K562 (cell line): ENCODE data around the gene PLEKHM3. TPM values are rescaled to one million over a fixed set of nuclear protein-coding genes. Genes with fewer than 3 reads are reported as not detected.

ENCODE experiments used
- CBX8 ChIP-seq: fragments of 200-600 bp; sonication (generic); IDR thresholded peaks from 2 replicates; pipeline ENCODE4 v1.6.1; 2012; ENCODE audit warnings: borderline replicate concordance, mixed run types, low read depth, mild to moderate bottlenecking, moderate library complexity, mixed read lengths, low read length, control low read depth, inconsistent platforms; ENCODE audit not compliant: poor library complexity, severe bottlenecking; ENCODE audit errors: extremely low read depth
- FIP1L1 ChIP-seq: fragments of 200-400 bp; formaldehyde crosslinking; IDR thresholded peaks from 2 replicates; pipeline ENCODE4 v1.6.1; 2018; ENCODE audit warnings: mild to moderate bottlenecking, low read depth, low read length; ENCODE audit not compliant: poor library complexity, severe bottlenecking
- HNRNPL ChIP-seq: fragments of 200-400 bp; formaldehyde crosslinking; IDR thresholded peaks from 2 replicates; pipeline ENCODE4 v1.6.1; 2017; ENCODE audit warnings: low read depth, mild to moderate bottlenecking, low read length
- IFI16 ChIP-seq: fragments of 250-450 bp; sonication (Bioruptor Pico); IDR thresholded peaks from 2 replicates; pipeline ENCODE4 v2.1.2; 2022; ENCODE audit warnings: mild to moderate bottlenecking, inconsistent platforms
- MCM3 ChIP-seq: fragments of 450-650 bp; IDR thresholded peaks from 2 replicates; pipeline ENCODE4 v1.6.1; 2016
- MEF2D ChIP-seq: conservative IDR thresholded peaks from 2 replicates; pipeline ENCODE4 v1.6.1; 2016; ENCODE audit warnings: low read depth, missing genetic modification characterization, missing compliant biosample characterization
- MYBL2 ChIP-seq, 2 experiments: fragments of 450-650 bp in 1 of 2; sonication (generic) in 1 of 2; formaldehyde crosslinking in 1 of 2; IDR thresholded peaks; 2 replicates each; pipeline versions ENCODE4 v1.6.1 to v1.8.1; 2017 to 2022; ENCODE audit warnings: borderline replicate concordance in 1 of 2, inconsistent platforms in 1 of 2, low read depth in 1 of 2, mild to moderate bottlenecking in 1 of 2, missing genetic modification reagents in 1 of 2, moderate library complexity in 1 of 2
- PCBP1 ChIP-seq: fragments of 200-400 bp; formaldehyde crosslinking; IDR thresholded peaks from 2 replicates; pipeline ENCODE4 v1.6.1; 2018; ENCODE audit warnings: mild to moderate bottlenecking, low read depth, low read length; ENCODE audit not compliant: poor library complexity, severe bottlenecking
- POLR2AphosphoS2 ChIP-seq: IDR thresholded peaks from 2 replicates; pipeline ENCODE4 v1.6.1; 2012; ENCODE audit warnings: low read length, improper control_type of control experiment
- RCOR1 ChIP-seq, 2 experiments: IDR thresholded peaks; 2 replicates each; pipeline ENCODE4 v1.6.1; 2012; ENCODE audit warnings: low read depth in 2 of 2, low read length in 2 of 2, borderline replicate concordance in 1 of 2, improper control_type of control experiment in 1 of 2
- SMARCB1 ChIP-seq: IDR thresholded peaks from 2 replicates; pipeline ENCODE4 v1.6.1; 2011; ENCODE audit warnings: improper control_type of control experiment, low read depth; ENCODE audit not compliant: insufficient read length
- TCF3 ChIP-seq: sonication (generic); formaldehyde crosslinking; IDR thresholded peaks from 2 replicates; pipeline ENCODE4 v1.4.0; 2020; ENCODE audit warnings: mild to moderate bottlenecking, missing genetic modification reagents
- TCF7L2 ChIP-seq: fragments of 150-350 bp; IDR thresholded peaks from 2 replicates; pipeline ENCODE4 v1.6.1; 2016; ENCODE audit warnings: low read depth, mild to moderate bottlenecking, low read length, moderate library complexity
- TEAD1 ChIP-seq, 2 experiments: fragments of 450-650 bp in 1 of 2; sonication (generic) in 1 of 2; formaldehyde crosslinking; IDR thresholded peaks; 2 replicates each; pipeline versions ENCODE4 v1.4.0 to v1.8.0; 2020 to 2022; ENCODE audit warnings: mild to moderate bottlenecking in 2 of 2, missing genetic modification reagents in 1 of 2
- ZBTB7A ChIP-seq: IDR thresholded peaks from 2 replicates; pipeline ENCODE4 v1.6.1; 2011; ENCODE audit warnings: low read depth, mild to moderate bottlenecking, low read length, moderate library complexity, borderline replicate concordance; ENCODE audit not compliant: control insufficient read depth
- ZNF175 ChIP-seq: fragments of 200-800 bp; sonication (Bioruptor generic); IDR thresholded peaks from 2 replicates; pipeline ENCODE4 v1.6.1; 2016; ENCODE audit warnings: low read depth, mild to moderate bottlenecking, missing genetic modification characterization, missing compliant biosample characterization
- ZNF586 ChIP-seq: fragments of 450-650 bp; formaldehyde crosslinking; conservative IDR thresholded peaks from 2 replicates; pipeline ENCODE4 v1.4.0; 2020; ENCODE audit warnings: mild to moderate bottlenecking, moderate library complexity
- ZNF699 ChIP-seq: fragments of 250-450 bp; sonication (Bioruptor Pico); IDR thresholded peaks from 2 replicates; pipeline ENCODE4 v1.8.0; 2021; ENCODE audit warnings: mild to moderate bottlenecking, moderate library complexity; ENCODE audit not compliant: insufficient replicate concordance
- polyA plus RNA-seq, 8 experiments: library from polyadenylated mRNA; depleted of rRNA in 4 of 8; stranded (reverse) in 5 of 8; unstranded in 3 of 8; fragments of >200 nt; fragmentation: Nextera tagmentation in 2 of 8; fragmentation: Illumina TruSeq in 1 of 8; extraction: Ambion mirVana in 2 of 8; extraction: Trizol in 1 of 8; gene quantifications; 2 replicates each; pipeline versions ENCODE4 v1.2.1 to v1.2.3, GENCODE V29; 2011 to 2014; ENCODE audit warnings: inconsistent platforms in 1 of 8, missing spikeins in 1 of 8
- total RNA-seq, 7 experiments: library from RNA; depleted of rRNA in 6 of 7; stranded (reverse); fragments of >200 nt in 6 of 7; fragmentation: Illumina TruSeq in 2 of 7; extraction: Trizol in 2 of 7; gene quantifications; 2 replicates each; pipeline versions ENCODE4 v1.2.1 to v1.2.3, GENCODE V29; 2011 to 2021; ENCODE audit warnings: low replicate concordance in 1 of 7
- TF ChIP-seq, protein P1 (sequence below): fragments of 450-650 bp; IDR thresholded peaks from 2 replicates; pipeline ENCODE4 v1.6.1; 2016; ENCODE audit warnings: missing biosample characterization, missing genetic modification characterization
- TF ChIP-seq, protein P2 (sequence below): fragments of 450-650 bp; IDR thresholded peaks from 2 replicates; pipeline ENCODE4 v1.7.0; 2016; ENCODE audit warnings: borderline replicate concordance
- TF ChIP-seq, protein P3 (sequence below), 2 experiments: IDR thresholded peaks; 2 replicates each; pipeline ENCODE4 v1.6.1; 2012; ENCODE audit warnings: improper control_type of control experiment in 2 of 2, low read depth in 2 of 2, low read length in 2 of 2, borderline replicate concordance in 1 of 2

The PLEKHM3 gene
- total and polyA plus RNA-seq, 9 of the 15 experiments (the other 6 are each of a cell fraction or from before 2014, with no cell fraction given): 0.24 to 1.6 (median 1.0) TPM

DNA sequence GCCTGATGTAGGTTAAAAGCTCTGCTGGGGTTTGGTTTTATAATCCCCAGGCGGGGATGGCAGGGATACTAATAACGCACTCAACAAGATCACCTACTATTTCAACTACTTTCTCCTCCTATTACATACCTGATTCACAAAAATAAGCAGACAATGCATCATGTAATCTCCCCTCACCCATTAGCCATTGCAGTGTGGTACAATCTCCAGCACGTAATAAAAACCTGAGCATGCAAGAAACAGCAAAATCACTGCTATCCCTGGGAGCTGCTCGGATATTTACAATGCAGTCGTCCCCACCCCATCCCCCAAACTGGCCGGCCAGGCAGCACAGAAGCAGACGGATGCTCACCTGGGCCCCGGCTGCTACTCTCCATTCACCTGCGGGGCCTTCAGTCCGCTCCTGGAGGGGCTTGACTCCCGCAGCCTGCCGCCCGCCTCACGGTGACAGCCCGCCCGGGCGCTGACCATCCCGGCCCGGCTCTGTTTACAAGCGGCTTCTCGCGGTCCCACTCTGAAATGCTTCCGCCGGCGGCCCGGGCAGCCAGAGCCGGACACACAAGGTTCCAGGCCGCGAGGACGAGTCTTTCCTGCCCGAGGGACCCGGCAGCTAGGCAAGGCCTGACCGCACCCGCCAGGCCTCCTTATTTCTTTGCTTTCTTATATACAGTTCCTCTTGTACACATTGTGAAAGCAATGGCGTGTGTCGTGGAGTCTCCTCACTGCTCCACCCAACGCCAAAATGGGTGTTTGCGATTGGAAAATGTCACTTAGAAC lies at the start of gene PLEKHM3 (continued):
- TF ChIP-seq, protein P1, sequence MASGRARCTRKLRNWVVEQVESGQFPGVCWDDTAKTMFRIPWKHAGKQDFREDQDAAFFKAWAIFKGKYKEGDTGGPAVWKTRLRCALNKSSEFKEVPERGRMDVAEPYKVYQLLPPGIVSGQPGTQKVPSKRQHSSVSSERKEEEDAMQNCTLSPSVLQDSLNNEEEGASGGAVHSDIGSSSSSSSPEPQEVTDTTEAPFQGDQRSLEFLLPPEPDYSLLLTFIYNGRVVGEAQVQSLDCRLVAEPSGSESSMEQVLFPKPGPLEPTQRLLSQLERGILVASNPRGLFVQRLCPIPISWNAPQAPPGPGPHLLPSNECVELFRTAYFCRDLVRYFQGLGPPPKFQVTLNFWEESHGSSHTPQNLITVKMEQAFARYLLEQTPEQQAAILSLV (tag): no peak
- TF ChIP-seq TCF3 (no peak), MEF2D (tag) (no peak), TCF7L2 (no peak), ZNF699 (CRISPR knock-in tag) (no peak), TEAD1 (CRISPR knock-in tag; IDR thresholded peaks at IDR 0.05) (0 out of 4 replicates have a peak, but pooled peaks of 1 of the 2 experiments have one; percentile 11), MYBL2 (IDR thresholded peaks at IDR 0.05; ENCODE audit: low read depth) (no peak), MYBL2 (CRISPR knock-in tag; IDR thresholded peaks at IDR 0.05; ENCODE audit: borderline replicate concordance) (no peak), POLR2AphosphoS2 (no peak), ZNF175 (CRISPR knock-in tag) (0 out of 2 replicates have a peak, but pooled peaks have one; percentile 39), ZBTB7A (no peak), IFI16 (CRISPR knock-in tag) (no peak), SMARCB1 (no peak), ZNF586 (CRISPR knock-in tag) (no peak), PCBP1 (no peak), FIP1L1 (peak; percentile 70), HNRNPL (no peak), MCM3 (no peak), CBX8 (no peak), RCOR1 (IDR thresholded peaks at IDR 0.05; ENCODE audit: borderline replicate concordance in 1 of 2, low read depth in 2 of 2, low read length in 2 of 2) (0 out of 4 replicates have a peak, but pooled peaks of 1 of the 2 experiments have one; percentile 27)
- TF ChIP-seq, protein P2, sequence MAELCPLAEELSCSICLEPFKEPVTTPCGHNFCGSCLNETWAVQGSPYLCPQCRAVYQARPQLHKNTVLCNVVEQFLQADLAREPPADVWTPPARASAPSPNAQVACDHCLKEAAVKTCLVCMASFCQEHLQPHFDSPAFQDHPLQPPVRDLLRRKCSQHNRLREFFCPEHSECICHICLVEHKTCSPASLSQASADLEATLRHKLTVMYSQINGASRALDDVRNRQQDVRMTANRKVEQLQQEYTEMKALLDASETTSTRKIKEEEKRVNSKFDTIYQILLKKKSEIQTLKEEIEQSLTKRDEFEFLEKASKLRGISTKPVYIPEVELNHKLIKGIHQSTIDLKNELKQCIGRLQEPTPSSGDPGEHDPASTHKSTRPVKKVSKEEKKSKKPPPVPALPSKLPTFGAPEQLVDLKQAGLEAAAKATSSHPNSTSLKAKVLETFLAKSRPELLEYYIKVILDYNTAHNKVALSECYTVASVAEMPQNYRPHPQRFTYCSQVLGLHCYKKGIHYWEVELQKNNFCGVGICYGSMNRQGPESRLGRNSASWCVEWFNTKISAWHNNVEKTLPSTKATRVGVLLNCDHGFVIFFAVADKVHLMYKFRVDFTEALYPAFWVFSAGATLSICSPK: no peak
- TF ChIP-seq, protein P3, sequence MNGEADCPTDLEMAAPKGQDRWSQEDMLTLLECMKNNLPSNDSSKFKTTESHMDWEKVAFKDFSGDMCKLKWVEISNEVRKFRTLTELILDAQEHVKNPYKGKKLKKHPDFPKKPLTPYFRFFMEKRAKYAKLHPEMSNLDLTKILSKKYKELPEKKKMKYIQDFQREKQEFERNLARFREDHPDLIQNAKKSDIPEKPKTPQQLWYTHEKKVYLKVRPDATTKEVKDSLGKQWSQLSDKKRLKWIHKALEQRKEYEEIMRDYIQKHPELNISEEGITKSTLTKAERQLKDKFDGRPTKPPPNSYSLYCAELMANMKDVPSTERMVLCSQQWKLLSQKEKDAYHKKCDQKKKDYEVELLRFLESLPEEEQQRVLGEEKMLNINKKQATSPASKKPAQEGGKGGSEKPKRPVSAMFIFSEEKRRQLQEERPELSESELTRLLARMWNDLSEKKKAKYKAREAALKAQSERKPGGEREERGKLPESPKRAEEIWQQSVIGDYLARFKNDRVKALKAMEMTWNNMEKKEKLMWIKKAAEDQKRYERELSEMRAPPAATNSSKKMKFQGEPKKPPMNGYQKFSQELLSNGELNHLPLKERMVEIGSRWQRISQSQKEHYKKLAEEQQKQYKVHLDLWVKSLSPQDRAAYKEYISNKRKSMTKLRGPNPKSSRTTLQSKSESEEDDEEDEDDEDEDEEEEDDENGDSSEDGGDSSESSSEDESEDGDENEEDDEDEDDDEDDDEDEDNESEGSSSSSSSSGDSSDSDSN (IDR thresholded peaks at IDR 0.05; ENCODE audit: borderline replicate concordance in 1 of 2, low read depth in 2 of 2, low read length in 2 of 2): peak; percentile 78 to 92; a peak in 2 of 4 replicates
